HepG2 (cell line): ENCODE data around the gene MESD. TPM values are rescaled to one million over a fixed set of nuclear protein-coding genes. Genes with fewer than 3 reads are reported as not detected.

Source experiments
- ATAC-seq: fragments of 200-7000 bp; cut with Tn5 transposase; 3 replicates; pipeline ENCODE4 v1.9.1; 2020; ENCODE audit warnings: mild to moderate bottlenecking, moderate library complexity
- BruUV-seq: library from RNA; stranded (reverse); fragments of 400-500 nt; replicated peaks from 2 replicates; lab custom pipeline; 2021; lab: Mats Ljungman, UMichigan
- CTCF ChIA-PET: fragments of 300-600 bp; formaldehyde crosslinking; extraction: SDS; loops from one replicate; lab custom pipeline; 2021; ENCODE audit warnings: low total read pairs, inconsistent platforms, low intra/inter-chr PET ratio; lab: Yijun Ruan, JAX
- POLR2A ChIA-PET: fragments of 350-600 bp; sonication (Branson Sonifier 250); formaldehyde crosslinking; loops from one replicate; lab custom pipeline; 2020; ENCODE audit warnings: antibody characterized with exemption, inconsistent platforms; lab: Yijun Ruan, JAX
- DNase-seq: peaks from one replicate; pipeline ENCODE4 v3.0.0-alpha.2; 2015; ENCODE audit warnings: low spot score
- FAIRE-seq: peaks from 3 replicates; lab custom pipeline; 2011; peaks lifted over from hg19 to GRCh38; lab: Jason Lieb, UNC
- H2AFZ ChIP-seq: one replicate; pipeline ENCODE4 v1.6.1; 2011; ENCODE audit warnings: low read length, inconsistent platforms
- H3K27ac ChIP-seq: fragments of 300-600 bp; 3 replicates; pipeline ENCODE4 v1.8.0; 2011; ENCODE audit warnings: mixed run types, mild to moderate bottlenecking, mixed read lengths, low read length, inconsistent platforms; ENCODE audit not compliant: insufficient read depth; ENCODE audit errors: extremely low read length
- H3K27me3 ChIP-seq, 2 experiments: fragments of 200-600 bp in 1 of 2; 2 replicates in 1 of 2; 3 replicates in 1 of 2; pipeline versions ENCODE4 v1.6.0 to v1.8.0; 2011; ENCODE audit warnings: low read length in 2 of 2, mild to moderate bottlenecking in 2 of 2, moderate library complexity in 2 of 2, inconsistent platforms in 1 of 2; ENCODE audit not compliant: insufficient read depth in 2 of 2, control insufficient read depth in 1 of 2
- H3K36me3 ChIP-seq, 2 experiments: fragments of 200-600 bp in 1 of 2; replicated peaks in 1 of 2; 2 replicates in 1 of 2; 3 replicates in 1 of 2; pipeline versions ENCODE4 v1.5.1 to v1.8.0; 2011; ENCODE audit warnings: low read length in 2 of 2, inconsistent platforms in 1 of 2; ENCODE audit not compliant: insufficient read depth in 2 of 2, control insufficient read depth in 1 of 2
- H3K4me1 ChIP-seq: 2 replicates; pipeline ENCODE4 v1.5.1; 2012; ENCODE audit warnings: low read length, inconsistent platforms; ENCODE audit not compliant: insufficient read depth
- H3K4me2 ChIP-seq: 2 replicates; pipeline ENCODE4 v1.6.0; 2011; ENCODE audit warnings: low read depth, low read length, inconsistent platforms
- H3K4me3 ChIP-seq, 3 experiments: fragments of 200-600 bp in 1 of 3; sonication (generic), shearing (Covaris generic) in 1 of 3; replicated peaks in 1 of 3; 2 replicates each; pipeline ENCODE4 v1.5.1; 2011 to 2016; ENCODE audit warnings: low read length in 3 of 3, inconsistent platforms in 2 of 3, low read depth in 2 of 3, mild to moderate bottlenecking in 2 of 3, control low read depth in 1 of 3, mixed read lengths in 1 of 3; ENCODE audit not compliant: insufficient read depth in 1 of 3
- H3K79me2 ChIP-seq: one replicate; pipeline ENCODE4 v1.6.1; 2011; ENCODE audit warnings: low read length, inconsistent platforms; ENCODE audit not compliant: insufficient read depth
- H3K9ac ChIP-seq: 2 replicates; pipeline ENCODE4 v1.6.0; 2011; ENCODE audit warnings: mild to moderate bottlenecking, low read depth, low read length, inconsistent platforms; ENCODE audit not compliant: insufficient read depth
- H3K9me3 ChIP-seq: 2 replicates; pipeline ENCODE4 v1.5.1; 2012; ENCODE audit warnings: mild to moderate bottlenecking, low read length
- H4K20me1 ChIP-seq: 2 replicates; pipeline ENCODE4 v1.6.0; 2011; ENCODE audit warnings: inconsistent platforms, mild to moderate bottlenecking, low read length, moderate library complexity; ENCODE audit not compliant: insufficient read depth
- FOSL2 ChIP-seq: sonication (generic); formaldehyde crosslinking; IDR thresholded peaks from 2 replicates; pipeline ENCODE4 v1.4.0; 2020; ENCODE audit warnings: missing genetic modification reagents
- FOXA1 ChIP-seq, 2 experiments: fragments of 450-650 bp in 1 of 2; sonication (generic) in 1 of 2; formaldehyde crosslinking in 1 of 2; IDR thresholded peaks; 2 replicates each; pipeline versions ENCODE4 v1.4.0 to v1.6.1; 2016 to 2020; ENCODE audit warnings: missing genetic modification reagents in 1 of 2
- FOXK2 ChIP-seq: fragments of 450-650 bp; IDR thresholded peaks from 2 replicates; pipeline ENCODE4 v1.6.1; 2016
- GRHL1 ChIP-seq: sonication (generic); formaldehyde crosslinking; conservative IDR thresholded peaks from 2 replicates; pipeline ENCODE4 v1.8.0; 2022; ENCODE audit warnings: missing genetic modification reagents
- HNRNPL ChIP-seq: fragments of 200-400 bp; formaldehyde crosslinking; IDR thresholded peaks from 2 replicates; pipeline ENCODE4 v1.6.1; 2017; ENCODE audit warnings: mild to moderate bottlenecking, low read depth, low read length
- MAZ ChIP-seq, 2 experiments: sonication (generic) in 1 of 2; formaldehyde crosslinking in 1 of 2; IDR thresholded peaks; 2 replicates each; pipeline versions ENCODE4 v1.5.0 to v1.6.1; 2012 to 2020; ENCODE audit warnings: low read depth in 2 of 2, mild to moderate bottlenecking in 2 of 2, borderline replicate concordance in 1 of 2, improper control_type of control experiment in 1 of 2, low read length in 1 of 2, missing genetic modification reagents in 1 of 2, moderate library complexity in 1 of 2
- MTF2 ChIP-seq: sonication (generic); formaldehyde crosslinking; IDR thresholded peaks from 2 replicates; pipeline ENCODE4 v1.5.0; 2020; ENCODE audit warnings: missing genetic modification reagents, borderline replicate concordance
- MYC ChIP-seq: sonication (generic); formaldehyde crosslinking; IDR thresholded peaks from 2 replicates; pipeline ENCODE4 v1.9.0; 2021; ENCODE audit warnings: missing genetic modification reagents, borderline replicate concordance
- NKX3-1 ChIP-seq: sonication (generic); formaldehyde crosslinking; IDR thresholded peaks from 2 replicates; pipeline ENCODE4 v1.5.0; 2020; ENCODE audit warnings: missing genetic modification reagents
- RBM22 ChIP-seq: fragments of 200-400 bp; formaldehyde crosslinking; optimal IDR thresholded peaks from 2 replicates; pipeline ENCODE3; 2017; ENCODE audit warnings: mild to moderate bottlenecking, low read length, moderate library complexity
- SMAD3 ChIP-seq: sonication (generic); formaldehyde crosslinking; IDR thresholded peaks from 2 replicates; pipeline ENCODE4 v1.4.0; 2020; ENCODE audit warnings: missing genetic modification reagents
- SMC3 ChIP-seq: IDR thresholded peaks from 2 replicates; pipeline ENCODE4 v1.6.1; 2011; ENCODE audit warnings: low read length, improper control_type of control experiment
- STAT5B ChIP-seq: sonication (generic); formaldehyde crosslinking; IDR thresholded peaks from 2 replicates; pipeline ENCODE4 v1.4.0; 2020; ENCODE audit warnings: missing genetic modification reagents
- THYN1 ChIP-seq: sonication (generic); formaldehyde crosslinking; IDR thresholded peaks from 2 replicates; pipeline ENCODE4 v1.8.1; 2023; ENCODE audit warnings: low read depth, mild to moderate bottlenecking, moderate library complexity, missing genetic modification reagents, borderline replicate concordance
- ZNF138 ChIP-seq: sonication (generic); formaldehyde crosslinking; IDR thresholded peaks from 2 replicates; pipeline ENCODE4 v1.5.0; 2020; ENCODE audit warnings: mild to moderate bottlenecking, low read depth, missing genetic modification reagents
- ZNF225 ChIP-seq: sonication (generic); formaldehyde crosslinking; IDR thresholded peaks from 2 replicates; pipeline ENCODE4 v1.4.0; 2020; ENCODE audit warnings: mild to moderate bottlenecking, missing genetic modification reagents
- ZNF468 ChIP-seq: sonication (generic); formaldehyde crosslinking; IDR thresholded peaks from 2 replicates; pipeline ENCODE4 v1.8.0; 2022; ENCODE audit warnings: mild to moderate bottlenecking, moderate library complexity, missing genetic modification reagents
- ZNF510 ChIP-seq: sonication (generic); formaldehyde crosslinking; IDR thresholded peaks from 2 replicates; pipeline ENCODE4 v1.4.0; 2020; ENCODE audit warnings: low read depth, mild to moderate bottlenecking, missing genetic modification reagents
- ZNF644 ChIP-seq: IDR thresholded peaks from 2 replicates; pipeline ENCODE4 v1.6.1; 2016; ENCODE audit warnings: low read depth
- ZSCAN21 ChIP-seq: sonication (generic); formaldehyde crosslinking; IDR thresholded peaks from 2 replicates; pipeline ENCODE4 v1.8.0; 2022; ENCODE audit warnings: mild to moderate bottlenecking, missing genetic modification reagents, moderate library complexity, borderline replicate concordance
- WGBS: methylation state at CpG from one replicate; pipeline ENCODE4 v1.1.6; 2017; ENCODE audit warnings: low lambda C conversion rate; 5-methylcytosine and 5-hydroxymethylcytosine counted together
- in situ Hi-C: cut with HindIII; loops from 2 replicates; pipeline ENCODE4 v1.10.0; 2017; ENCODE audit warnings: low pct_unique_long_range_greater_than_20kb; ENCODE audit not compliant: extremely low pct_ligation_motif_present
- intact Hi-C: fragments of 100-400 bp; cut with micrococcal nuclease; formaldehyde crosslinking; loops from one replicate; pipeline ENCODE4 v1.10.0; 2022; ENCODE audit not compliant: unreplicated experiment
- polyA plus RNA-seq, 8 experiments: library from polyadenylated mRNA; depleted of rRNA in 3 of 8; stranded (reverse) in 7 of 8; unstranded in 1 of 8; fragments of >200 nt; fragmentation: Illumina TruSeq in 4 of 8; extraction: Trizol in 4 of 8; gene quantifications; 2 replicates each; pipeline versions ENCODE4 v1.2.1 to v1.2.3, GENCODE V29; 2011 to 2016; ENCODE audit warnings: low read depth in 4 of 8, missing spikeins in 1 of 8, mixed read lengths in 1 of 8; ENCODE audit not compliant: insufficient read depth in 1 of 8
- total RNA-seq, 5 experiments: library from RNA; depleted of rRNA; stranded (reverse); fragments of >200 nt; fragmentation: Illumina TruSeq; extraction: Trizol; gene quantifications; 2 replicates each; pipeline ENCODE4 v1.2.3, GENCODE V29; 2016; ENCODE audit warnings: low read depth in 1 of 5

Gene MESD
- total and polyA plus RNA-seq, 2 of the 13 experiments (the other 11 are each of a cell fraction or from before 2014, with no cell fraction given) = 18.0 to 46.2 TPM

- Histone ChIP-seq H4K20me1 (no peaks in the 10 kb centered on the region), H3K9ac (no peak overlapping the region), H2AFZ (no peak overlapping the region), H3K4me1 (no peaks in the 10 kb centered on the region), H3K4me3 (no peak overlapping the region), H3K27ac (no peak overlapping the region), H3K36me3 (no peaks in the 10 kb centered on the region), H3K4me2 (no peak overlapping the region), H3K9me3 (no peaks in the 10 kb centered on the region), H3K79me2 (no peaks in the 10 kb centered on the region), H3K27me3 (peaks cover 3 to 5% of the 10 kb centered on the region in 2 experiments; a peak in 2 of 5 replicates)
- ChIA-PET POLR2A (no interaction called here), CTCF (no interaction called here)
- no TSS peak for BruUV-seq
- no peak for DNase-seq
- ATAC-seq = no peak
- whole genome bisulfite sequencing = 49% methylated on average over 4 of the region's 4 CpGs
- in situ Hi-C loops = no loop called here
- TF ChIP-seq NKX3-1 = no peak
- no peak for TF ChIP-seq FOSL2 (CRISPR knock-in tag)
- no peak for TF ChIP-seq MYC (CRISPR knock-in tag)
- no peak for TF ChIP-seq ZNF138 (CRISPR knock-in tag)
- TF ChIP-seq FOXA1 (IDR thresholded peaks at IDR 0.05) = no peak
- no peak for TF ChIP-seq FOXA1 (CRISPR knock-in tag; IDR thresholded peaks at IDR 0.05)
- no peak for TF ChIP-seq STAT5B (CRISPR knock-in tag)
- no peak for TF ChIP-seq ZSCAN21 (CRISPR knock-in tag)
- TF ChIP-seq ZNF225 (CRISPR knock-in tag) = no peak
- no peak for TF ChIP-seq GRHL1 (CRISPR knock-in tag)
- TF ChIP-seq RBM22 = no peak
- TF ChIP-seq SMC3 = no peak
- TF ChIP-seq ZNF644 = no peak
- TF ChIP-seq THYN1 (CRISPR knock-in tag) = no peak
- no peak for TF ChIP-seq SMAD3 (CRISPR knock-in tag)
- TF ChIP-seq MAZ (IDR thresholded peaks at IDR 0.05; ENCODE audit: borderline replicate concordance, low read depth, low read length) = no peak
- TF ChIP-seq MAZ (CRISPR knock-in tag; IDR thresholded peaks at IDR 0.05; ENCODE audit: low read depth) = no peak
- no peak for TF ChIP-seq ZNF468
- no peak for TF ChIP-seq ZNF510 (CRISPR knock-in tag)
- no peak for TF ChIP-seq MTF2 (CRISPR knock-in tag)
- TF ChIP-seq FOXK2 = no peak
- TF ChIP-seq HNRNPL = no peak
- TF ChIP-seq, all 625 proteins: peak for 0
- no peak for FAIRE-seq
- intact Hi-C loops = no loop called here
Measured at GRCh38 chr15:81013396-81013929, 23.8 kb upstream of the MESD start.
